Neutrophil (primary cell): ENCODE results near the gene GALNT17.

Experiments used
- H3K27ac ChIP-seq: fragments of 200-600 bp; sonication (generic); 2 replicates; pipeline ENCODE4 v1.5.1; 2016; ENCODE audit warnings: mild to moderate bottlenecking, moderate library complexity
- H3K27me3 ChIP-seq: fragments of 200-600 bp; sonication (generic); 2 replicates; pipeline ENCODE4 v1.6.0; 2016; ENCODE audit warnings: mild to moderate bottlenecking
- H3K36me3 ChIP-seq: fragments of 200-600 bp; sonication (generic); 2 replicates; pipeline ENCODE4 v1.5.1; 2017
- H3K4me1 ChIP-seq, 2 experiments: fragments of 200-600 bp in 1 of 2; sonication (generic) in 1 of 2; 1 replicate in 1 of 2; 2 replicates in 1 of 2; pipeline versions ENCODE4 v1.5.1 to v1.6.1; 2013 to 2016; ENCODE audit warnings: low read depth in 1 of 2, low read length in 1 of 2, mild to moderate bottlenecking in 1 of 2, moderate library complexity in 1 of 2; ENCODE audit not compliant: control insufficient read depth in 1 of 2, insufficient read depth in 1 of 2
- H3K4me3 ChIP-seq, 2 experiments: fragments of 200-600 bp in 1 of 2; sonication (generic) in 1 of 2; 1 replicate in 1 of 2; 2 replicates in 1 of 2; pipeline ENCODE4 v1.5.1; 2013 to 2016; ENCODE audit warnings: low read depth in 1 of 2, low read length in 1 of 2, mild to moderate bottlenecking in 1 of 2, moderate library complexity in 1 of 2
- H3K9me3 ChIP-seq: fragments of 200-600 bp; sonication (generic); 2 replicates; pipeline ENCODE4 v1.5.1; 2016
- CTCF ChIP-seq: fragments of 200-600 bp; sonication (generic); IDR thresholded peaks from 2 replicates; pipeline ENCODE4 v1.5.1; 2016; ENCODE audit warnings: antibody characterized with exemption

GALNT17 gene

DNA sequence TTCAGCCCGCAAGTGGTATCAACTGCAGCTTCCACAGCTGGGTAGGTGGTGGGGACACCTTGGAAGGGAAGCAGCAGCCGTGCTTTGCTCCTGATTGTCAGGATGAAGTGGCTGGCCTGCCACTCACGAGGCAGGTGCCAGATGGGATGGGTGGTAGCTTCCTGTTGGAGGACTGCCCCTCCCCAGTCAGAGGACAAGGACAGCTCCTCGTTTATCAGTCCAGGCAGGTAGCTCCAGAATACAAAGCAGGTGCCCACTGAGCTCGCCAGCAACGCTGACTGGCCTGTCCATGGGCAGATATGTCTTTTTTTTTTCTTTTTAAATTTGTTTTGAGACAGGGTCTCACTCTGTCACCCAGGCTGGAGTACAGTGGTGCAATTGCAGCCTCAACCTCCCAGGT lies 431.3 kb downstream of the GALNT17 start:
- Histone ChIP-seq H3K4me3 (no peak overlapping the region), H3K36me3 (no peaks in the 10 kb centered on the region), H3K27ac (no peak overlapping the region), H3K9me3 (no peaks in the 10 kb centered on the region), H3K4me1 (no peaks in the 10 kb centered on the region), H3K27me3 (no peaks in the 10 kb centered on the region)
- no peak for TF ChIP-seq CTCF

DNA sequence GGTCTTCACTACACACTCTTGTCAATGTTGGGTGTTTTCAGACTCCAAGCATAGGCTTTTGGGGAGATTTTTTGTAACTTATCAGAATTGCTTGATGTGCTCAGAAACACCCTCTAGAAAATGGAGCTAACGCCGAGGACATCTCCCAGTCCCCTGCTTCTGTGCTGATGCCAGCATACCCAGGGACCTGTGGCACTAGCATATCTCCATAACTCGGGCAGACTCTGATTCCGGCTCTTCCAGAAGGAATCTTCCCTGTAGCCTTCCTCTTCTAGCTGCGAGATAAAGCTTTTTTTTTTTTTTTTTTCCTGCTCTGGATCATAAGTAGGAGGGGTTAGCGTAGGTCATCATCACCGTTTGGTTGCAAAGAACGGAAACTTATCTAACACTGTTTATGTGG lies 434.4 kb downstream of the GALNT17 start:
- TF ChIP-seq CTCF: no peak
- no peaks in the 10 kb centered on the region for H3K36me3 ChIP-seq
- no peak overlapping the region for H3K4me3 ChIP-seq
- no peaks in the 10 kb centered on the region for H3K4me1 ChIP-seq
- H3K9me3 ChIP-seq: no peaks in the 10 kb centered on the region
- H3K27ac ChIP-seq: no peak overlapping the region
- H3K27me3 ChIP-seq: no peaks in the 10 kb centered on the region

GRCh38 chr7:71566991-71567390 lies 435.0 kb downstream of the GALNT17 start:
- no peaks in the 10 kb centered on the region for H3K9me3 ChIP-seq
- H3K27ac ChIP-seq: no peak overlapping the region
- no peak overlapping the region for H3K4me3 ChIP-seq
- H3K4me1 ChIP-seq: no peaks in the 10 kb centered on the region
- no peaks in the 10 kb centered on the region for H3K27me3 ChIP-seq
- H3K36me3 ChIP-seq: no peaks in the 10 kb centered on the region
- no peak for TF ChIP-seq CTCF

DNA sequence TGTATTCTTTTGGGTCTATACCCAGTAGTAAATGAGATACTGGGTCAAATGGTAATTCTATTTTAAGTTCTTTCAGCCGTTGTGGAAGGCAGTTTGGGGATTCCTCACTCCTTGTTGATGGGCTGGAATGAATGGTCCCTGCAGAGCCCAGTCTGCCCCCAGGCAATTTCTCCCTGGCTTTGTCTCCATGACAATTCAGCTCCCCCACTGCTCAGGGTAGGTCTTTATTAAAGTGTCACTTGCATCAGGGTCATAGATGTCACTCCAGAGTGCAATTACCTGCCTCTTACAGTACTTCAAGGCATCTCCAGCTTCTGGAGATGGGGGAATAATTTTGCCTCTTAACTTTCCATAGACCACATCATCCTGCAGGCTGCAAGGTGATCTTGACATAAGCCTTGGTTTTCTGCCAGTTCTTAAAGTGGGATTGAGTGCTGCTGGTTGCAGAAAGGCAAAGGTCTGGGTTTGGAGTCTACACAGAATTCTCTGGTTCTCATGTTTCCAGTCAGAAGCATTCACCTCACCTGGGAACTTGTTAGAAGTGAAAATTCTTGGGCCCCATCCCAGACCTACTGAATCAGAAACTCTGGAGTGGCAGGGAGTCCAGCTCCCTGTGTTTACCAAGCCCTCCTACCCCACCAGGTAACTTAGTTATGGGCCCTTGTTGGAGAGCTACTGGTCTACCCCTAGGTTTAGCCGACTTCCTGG lies 442.4 kb downstream of the GALNT17 start:
- H3K27ac ChIP-seq: no peak overlapping the region
- no peaks in the 10 kb centered on the region for H3K4me1 ChIP-seq
- H3K27me3 ChIP-seq: no peaks in the 10 kb centered on the region
- H3K9me3 ChIP-seq: no peaks in the 10 kb centered on the region
- no peaks in the 10 kb centered on the region for H3K36me3 ChIP-seq
- no peak for TF ChIP-seq CTCF
- H3K4me3 ChIP-seq: no peak overlapping the region

GRCh38 chr7:71580027-71580426 lies 448.1 kb downstream of the GALNT17 start:
- H3K27me3 ChIP-seq: no peaks in the 10 kb centered on the region
- no peak overlapping the region for H3K4me3 ChIP-seq
- TF ChIP-seq CTCF: no peak

More at GRCh38 chr7:71580027-71580426, 448.1 kb downstream of the GALNT17 start:
- no peak overlapping the region for H3K27ac ChIP-seq
- no peaks in the 10 kb centered on the region for H3K36me3 ChIP-seq
- no peaks in the 10 kb centered on the region for H3K9me3 ChIP-seq
- no peaks in the 10 kb centered on the region for H3K4me1 ChIP-seq
